Smooth muscle cell (in vitro differentiated cells): ENCODE measurements around the gene PLPP3. TPM values are rescaled to one million over a fixed set of nuclear protein-coding genes. Genes with fewer than 3 reads are reported as not detected.

ENCODE experiments used
- DNase-seq: peaks from one replicate; lab custom pipeline; 2025; ENCODE audit not compliant: unreplicated experiment; lab: John Stamatoyannopoulos, UW
- H2AFZ ChIP-seq: fragments of 200-600 bp; sonication (generic); 2 replicates; pipeline ENCODE4 v1.6.0; 2016; ENCODE audit warnings: antibody characterized with exemption, low read depth, mild to moderate bottlenecking
- H3F3A ChIP-seq: fragments of 200-600 bp; sonication (generic); 2 replicates; pipeline ENCODE4 v1.6.0; 2017; ENCODE audit warnings: antibody characterized with exemption, low read depth
- H3K27ac ChIP-seq: fragments of 200-600 bp; sonication (generic); 2 replicates; pipeline ENCODE4 v1.5.1; 2016; ENCODE audit warnings: low read depth, mild to moderate bottlenecking
- H3K27me3 ChIP-seq: fragments of 200-600 bp; sonication (generic); 2 replicates; pipeline ENCODE4 v1.6.1; 2016; ENCODE audit warnings: low read depth, mild to moderate bottlenecking
- H3K36me3 ChIP-seq: fragments of 200-600 bp; sonication (generic); 2 replicates; pipeline ENCODE4 v1.5.1; 2016; ENCODE audit warnings: low read depth
- H3K4me1 ChIP-seq: fragments of 200-600 bp; sonication (generic); 2 replicates; pipeline ENCODE4 v1.5.1; 2016; ENCODE audit warnings: low read depth
- H3K4me2 ChIP-seq: fragments of 200-600 bp; sonication (generic); 2 replicates; pipeline ENCODE4 v1.6.0; 2016; ENCODE audit warnings: mild to moderate bottlenecking
- H3K4me3 ChIP-seq: fragments of 200-600 bp; sonication (generic); 2 replicates; pipeline ENCODE4 v1.5.1; 2016; ENCODE audit warnings: mild to moderate bottlenecking
- H3K79me2 ChIP-seq: fragments of 200-600 bp; sonication (generic); 2 replicates; pipeline ENCODE4 v1.6.0; 2016; ENCODE audit warnings: low read depth, mild to moderate bottlenecking
- H3K9ac ChIP-seq: fragments of 200-600 bp; sonication (generic); 2 replicates; pipeline ENCODE4 v1.6.0; 2016; ENCODE audit warnings: low read depth
- H3K9me3 ChIP-seq: fragments of 200-600 bp; sonication (generic); replicated peaks from 2 replicates; pipeline ENCODE4 v1.5.1; 2016; ENCODE audit warnings: low read depth
- H4K20me1 ChIP-seq: fragments of 200-600 bp; sonication (generic); 2 replicates; pipeline ENCODE4 v1.6.0; 2016; ENCODE audit warnings: low read depth
- WGBS: methylation state at CpG from one replicate; pipeline ENCODE4 v1.1.7; 2016; ENCODE audit warnings: low lambda C conversion rate; 5-methylcytosine and 5-hydroxymethylcytosine counted together
- polyA plus RNA-seq: library from polyadenylated mRNA; unstranded; fragments of >200 nt; fragmentation: Nextera tagmentation; extraction: Ambion mirVana; gene quantifications from 2 replicates; pipeline ENCODE4 v1.2.1, GENCODE V29; 2016
- total RNA-seq: library from RNA; depleted of rRNA; stranded (reverse); fragments of >200 nt; gene quantifications from 2 replicates; pipeline ENCODE4 v1.2.3, GENCODE V29; 2014
- TF ChIP-seq, protein P1 (sequence below): fragments of 200-600 bp; sonication (generic); IDR thresholded peaks from 2 replicates; pipeline ENCODE4 v1.5.1; 2017; ENCODE audit warnings: borderline replicate concordance, mild to moderate bottlenecking, antibody characterized with exemption; ENCODE audit not compliant: insufficient read depth, poor library complexity, severe bottlenecking

Gene PLPP3
- total and polyA plus RNA-seq, 2 experiments from 2014 or later, result 56.9 to 81.5 TPM

DNA sequence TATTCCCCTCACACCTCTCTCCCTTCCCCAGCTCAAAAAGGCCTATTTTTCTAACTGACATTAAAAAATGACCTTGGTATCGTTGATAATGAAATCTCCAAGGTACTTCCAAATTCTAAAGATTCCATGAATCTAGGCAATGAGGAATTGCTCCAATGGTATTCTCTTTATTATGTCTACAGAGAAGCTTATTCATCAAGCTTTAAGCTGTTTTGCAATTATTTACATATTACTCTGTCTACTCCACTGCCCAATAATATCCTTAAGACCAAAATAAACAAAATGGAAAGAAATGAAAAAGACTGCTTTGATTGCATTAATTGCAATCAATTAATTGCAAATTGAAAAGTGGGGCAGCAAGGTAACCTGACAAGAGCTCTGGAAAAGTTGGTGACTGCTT is 7.9 kb downstream of the PLPP3 start:
- Histone ChIP-seq H3K4me1 (peaks cover 23% of the 10 kb centered on the region), H3K27me3 (no peaks in the 10 kb centered on the region), H3K79me2 (peaks cover 99% of the 10 kb centered on the region), H3K4me3 (no peak overlapping the region), H3K4me2 (peak overlapping the region; percentile 22), H3K27ac (peak overlapping the region; percentile 13), H3F3A (no peaks in the 10 kb centered on the region), H4K20me1 (peaks cover 98% of the 10 kb centered on the region), H3K36me3 (no peaks in the 10 kb centered on the region), H2AFZ (no peak overlapping the region), H3K9ac (no peak overlapping the region), H3K9me3 (no peaks in the 10 kb centered on the region)
- no peak for DNase-seq
- WGBS, result 97% methylated on average over 1 of the region's 1 CpG
- TF ChIP-seq, protein P1, sequence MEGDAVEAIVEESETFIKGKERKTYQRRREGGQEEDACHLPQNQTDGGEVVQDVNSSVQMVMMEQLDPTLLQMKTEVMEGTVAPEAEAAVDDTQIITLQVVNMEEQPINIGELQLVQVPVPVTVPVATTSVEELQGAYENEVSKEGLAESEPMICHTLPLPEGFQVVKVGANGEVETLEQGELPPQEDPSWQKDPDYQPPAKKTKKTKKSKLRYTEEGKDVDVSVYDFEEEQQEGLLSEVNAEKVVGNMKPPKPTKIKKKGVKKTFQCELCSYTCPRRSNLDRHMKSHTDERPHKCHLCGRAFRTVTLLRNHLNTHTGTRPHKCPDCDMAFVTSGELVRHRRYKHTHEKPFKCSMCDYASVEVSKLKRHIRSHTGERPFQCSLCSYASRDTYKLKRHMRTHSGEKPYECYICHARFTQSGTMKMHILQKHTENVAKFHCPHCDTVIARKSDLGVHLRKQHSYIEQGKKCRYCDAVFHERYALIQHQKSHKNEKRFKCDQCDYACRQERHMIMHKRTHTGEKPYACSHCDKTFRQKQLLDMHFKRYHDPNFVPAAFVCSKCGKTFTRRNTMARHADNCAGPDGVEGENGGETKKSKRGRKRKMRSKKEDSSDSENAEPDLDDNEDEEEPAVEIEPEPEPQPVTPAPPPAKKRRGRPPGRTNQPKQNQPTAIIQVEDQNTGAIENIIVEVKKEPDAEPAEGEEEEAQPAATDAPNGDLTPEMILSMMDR, result no peak

DNA sequence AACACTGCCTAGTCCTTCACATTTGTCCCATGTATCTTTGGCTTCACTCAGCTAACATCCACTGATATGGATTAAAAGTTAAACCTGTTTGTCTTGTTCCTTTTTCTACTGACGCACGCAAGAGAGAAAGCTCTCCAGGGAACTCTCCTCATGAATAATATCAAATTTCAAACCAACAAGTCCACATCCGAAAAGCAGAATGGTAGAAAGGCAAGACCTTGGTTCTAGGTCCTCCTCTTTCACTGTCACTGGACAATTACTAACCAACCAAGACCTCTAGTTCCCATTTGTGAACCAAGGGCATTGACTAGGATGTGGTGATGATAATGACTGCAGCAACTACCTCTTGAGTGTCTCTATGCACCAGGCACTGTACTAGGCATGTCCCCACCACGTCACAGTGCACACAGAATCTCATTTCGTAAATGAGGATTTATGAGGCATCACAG is 8.4 kb downstream of the PLPP3 start:
- peaks cover 98% of the 10 kb centered on the region for H4K20me1 ChIP-seq
- H3K79me2 ChIP-seq, result peaks cover 99% of the 10 kb centered on the region
- no peak overlapping the region for H2AFZ ChIP-seq
- TF ChIP-seq, protein P1, result no peak
- H3K27me3 ChIP-seq, result no peaks in the 10 kb centered on the region
- no peaks in the 10 kb centered on the region for H3F3A ChIP-seq
- H3K4me3 ChIP-seq, result no peak overlapping the region
- H3K9me3 ChIP-seq, result no peaks in the 10 kb centered on the region
- H3K27ac ChIP-seq, result peak overlapping the region; percentile 13
- H3K9ac ChIP-seq, result no peak overlapping the region
- peaks cover 23% of the 10 kb centered on the region for H3K4me1 ChIP-seq
- 73% methylated on average over 5 of the region's 5 CpGs for WGBS
- H3K4me2 ChIP-seq, result peak overlapping the region; percentile 22
- DNase-seq, result no peak
- H3K36me3 ChIP-seq, result no peaks in the 10 kb centered on the region

DNA sequence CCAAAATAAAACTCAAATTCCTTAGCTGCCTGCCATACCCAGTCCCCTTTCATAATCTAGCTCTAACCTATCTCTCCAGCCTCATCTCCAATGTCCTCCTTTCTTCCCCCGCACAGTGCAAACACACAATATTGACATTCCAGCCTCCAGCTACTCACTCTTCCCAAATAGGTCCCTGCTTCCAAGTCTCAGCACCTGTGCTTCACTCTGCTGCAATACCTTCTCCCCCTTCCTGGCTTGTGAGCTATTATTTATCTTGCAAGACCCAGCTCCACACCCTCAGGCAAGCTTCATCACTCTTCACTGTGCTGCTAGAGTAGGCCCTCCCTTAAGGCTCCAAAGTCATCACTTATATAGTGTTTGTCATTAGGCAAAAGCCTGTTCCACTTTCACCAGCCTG is 9.7 kb downstream of the PLPP3 start:
- peaks cover 99% of the 10 kb centered on the region for H3K79me2 ChIP-seq
- no peak overlapping the region for H3K4me2 ChIP-seq
- H3K36me3 ChIP-seq, result no peaks in the 10 kb centered on the region
- H3K9ac ChIP-seq, result no peak overlapping the region
- H4K20me1 ChIP-seq, result peaks cover 98% of the 10 kb centered on the region
- no peak for DNase-seq
- H3K4me3 ChIP-seq, result no peak overlapping the region
- H3K27ac ChIP-seq, result no peak overlapping the region
- peaks cover 24% of the 10 kb centered on the region for H3K4me1 ChIP-seq
- no peaks in the 10 kb centered on the region for H3K27me3 ChIP-seq
- TF ChIP-seq, protein P1, result no peak
- no peaks in the 10 kb centered on the region for H3K9me3 ChIP-seq
- H3F3A ChIP-seq, result no peaks in the 10 kb centered on the region
- WGBS, result 76% methylated on average over 1 of the region's 1 CpG
- H2AFZ ChIP-seq, result no peak overlapping the region

DNA sequence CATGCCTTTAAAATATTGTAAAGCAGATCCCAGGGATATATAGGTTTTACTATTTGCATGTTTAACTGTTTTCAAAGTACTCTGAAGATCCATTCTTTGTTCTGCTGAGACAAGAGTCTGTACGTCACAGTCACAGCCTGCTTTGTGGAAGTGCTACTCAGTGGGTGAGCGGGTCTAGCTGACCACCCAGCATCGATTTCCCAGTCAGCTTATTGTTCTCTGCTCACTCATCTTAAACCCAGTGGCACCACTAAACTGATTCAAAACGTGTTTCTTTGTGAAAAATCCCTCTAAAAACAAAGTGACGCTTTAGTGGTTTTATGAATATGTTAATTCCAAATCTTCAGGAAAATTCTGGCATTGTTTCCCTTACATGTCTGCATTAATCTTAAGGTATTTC is 12.4 kb downstream of the PLPP3 start:
- no peak overlapping the region for H3K4me3 ChIP-seq
- no peak overlapping the region for H3K27ac ChIP-seq
- WGBS, result 85% methylated on average over 5 of the region's 5 CpGs
- no peak overlapping the region for H3K9ac ChIP-seq
- H3K9me3 ChIP-seq, result no peaks in the 10 kb centered on the region
- peaks cover 98% of the 10 kb centered on the region for H4K20me1 ChIP-seq
- no peaks in the 10 kb centered on the region for H3K27me3 ChIP-seq
- H3K36me3 ChIP-seq, result no peaks in the 10 kb centered on the region
- H3F3A ChIP-seq, result no peaks in the 10 kb centered on the region
- TF ChIP-seq, protein P1, result no peak
- peaks cover 41% of the 10 kb centered on the region for H3K4me1 ChIP-seq
- no peak overlapping the region for H3K4me2 ChIP-seq
- H2AFZ ChIP-seq, result no peak overlapping the region
- DNase-seq, result no peak
- peaks cover 98% of the 10 kb centered on the region for H3K79me2 ChIP-seq
